GM12891 (cell line): ENCODE data around the gene SLC25A46. TPM values are rescaled to one million over a fixed set of nuclear protein-coding genes. Genes with fewer than 3 reads are reported as not detected.
A peak's percentile ranks its signal among the peaks of the same experiment; 100 is the strongest.
"Not testable (repeated sequence)": the region's sequence is repeated elsewhere in the genome, so short reads cannot be mapped to it uniquely, and the experiment has no call there.

Experiments
- DNase-seq: peaks from one replicate; pipeline ENCODE4 v3.0.0; 2011; ENCODE audit warnings: low spot score; ENCODE audit not compliant: insufficient read length
- FAIRE-seq: peaks from 2 replicates; lab custom pipeline; 2011; peaks lifted over from hg19 to GRCh38; lab: Jason Lieb, UNC
- PAX5 ChIP-seq: IDR thresholded peaks from 2 replicates; pipeline ENCODE4 v1.6.1; 2011; ENCODE audit warnings: low read length, moderate library complexity, mild to moderate bottlenecking; ENCODE audit not compliant: insufficient read depth, severe bottlenecking
- POLR2A ChIP-seq: IDR thresholded peaks from 2 replicates; pipeline ENCODE4 v1.6.1; 2011; ENCODE audit warnings: low read depth, low read length, control low read depth
- POLR2AphosphoS5 ChIP-seq: IDR thresholded peaks from 2 replicates; pipeline ENCODE4 v1.6.1; 2011; ENCODE audit warnings: low read depth, low read length, control low read depth
- POU2F2 ChIP-seq: IDR thresholded peaks from 2 replicates; pipeline ENCODE4 v1.6.1; 2011; ENCODE audit warnings: low read depth, mild to moderate bottlenecking, control low read depth, low read length, moderate library complexity
- SPI1 ChIP-seq: IDR thresholded peaks from 2 replicates; pipeline ENCODE4 v1.6.1; 2011; ENCODE audit warnings: low read depth, low read length, control low read depth
- TAF1 ChIP-seq: IDR thresholded peaks from 2 replicates; pipeline ENCODE4 v1.6.1; 2011; ENCODE audit warnings: low read depth, low read length, control low read depth
- polyA plus RNA-seq: library from polyadenylated mRNA; unstranded; fragments of >200 nt; gene quantifications from one replicate; pipeline ENCODE4 v1.2.1, GENCODE V29; 2012; ENCODE audit warnings: low read depth, missing spikeins, inconsistent platforms; ENCODE audit not compliant: missing spikeins

The SLC25A46 gene
- polyA plus RNA-seq, result 42.0 TPM

DNA sequence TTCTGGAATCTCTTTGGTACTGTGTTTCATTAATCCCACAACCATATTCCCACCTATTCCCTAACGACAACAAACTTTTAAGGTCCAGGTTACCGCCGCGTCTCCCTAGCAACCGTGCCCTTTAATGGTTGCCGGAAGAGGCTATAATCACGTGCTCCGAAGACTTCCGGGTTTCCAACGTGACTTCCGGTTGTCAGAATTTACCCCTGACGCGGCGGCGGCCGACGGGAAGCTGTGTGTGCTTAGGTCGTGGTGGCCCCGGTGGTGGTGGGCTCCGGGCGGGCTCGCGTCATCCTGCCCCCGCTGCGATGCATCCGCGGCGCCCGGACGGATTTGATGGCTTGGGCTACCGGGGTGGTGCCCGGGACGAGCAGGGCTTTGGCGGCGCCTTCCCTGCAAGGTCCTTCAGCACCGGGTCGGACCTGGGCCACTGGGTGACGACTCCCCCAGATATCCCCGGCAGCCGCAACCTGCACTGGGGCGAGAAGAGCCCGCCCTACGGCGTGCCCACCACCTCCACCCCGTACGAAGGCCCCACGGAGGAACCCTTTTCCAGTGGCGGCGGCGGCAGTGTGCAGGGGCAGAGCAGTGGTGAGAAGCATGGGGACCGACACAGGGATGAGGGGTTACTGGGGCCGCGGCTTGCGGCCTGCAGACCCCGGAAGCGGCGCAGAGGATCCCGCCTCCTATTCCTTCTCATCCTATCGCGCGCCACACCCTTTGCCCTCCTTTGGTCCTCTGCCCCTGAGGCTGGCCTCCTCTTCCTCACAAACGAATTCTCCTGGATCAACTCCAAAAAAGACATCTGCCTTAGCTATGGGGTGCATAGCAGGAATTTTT lies at the start of gene SLC25A46:
Gene SLC25A46 (plus strand): TSS at position 196 of the 840 bp plus-strand sequence. CDS start 113 bp downstream, at position 309.
- peak; percentile 58 for DNase-seq
- TF ChIP-seq TAF1 (peak; percentile 86), PAX5 (no peak), SPI1 (peak; percentile 11; the same call in 1 of the 2 replicates), POU2F2 (peak; percentile 11), POLR2A (peak; percentile 83), POLR2AphosphoS5 (peak; percentile 95)
- FAIRE-seq, result peak; percentile 96

DNA sequence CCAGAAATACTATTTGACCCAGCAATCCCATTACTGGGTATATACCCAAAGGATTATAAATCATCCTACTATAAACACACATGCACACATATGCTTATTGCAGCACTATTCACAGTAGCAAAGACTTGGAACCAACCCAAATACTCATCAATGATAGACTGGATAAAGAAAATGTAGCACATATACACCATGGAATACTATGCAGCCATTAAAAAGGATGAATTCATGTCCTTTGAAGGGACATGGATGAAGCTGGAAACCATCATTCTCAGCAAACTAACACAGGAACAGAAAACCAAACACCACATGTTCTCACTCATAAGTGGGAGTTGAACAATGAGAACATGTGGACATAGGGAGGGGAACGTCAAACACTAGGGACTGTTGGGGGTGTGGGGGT lies 48.2 kb upstream of the SLC25A46 start:
- not testable (repeated sequence) for DNase-seq, FAIRE-seq

DNA sequence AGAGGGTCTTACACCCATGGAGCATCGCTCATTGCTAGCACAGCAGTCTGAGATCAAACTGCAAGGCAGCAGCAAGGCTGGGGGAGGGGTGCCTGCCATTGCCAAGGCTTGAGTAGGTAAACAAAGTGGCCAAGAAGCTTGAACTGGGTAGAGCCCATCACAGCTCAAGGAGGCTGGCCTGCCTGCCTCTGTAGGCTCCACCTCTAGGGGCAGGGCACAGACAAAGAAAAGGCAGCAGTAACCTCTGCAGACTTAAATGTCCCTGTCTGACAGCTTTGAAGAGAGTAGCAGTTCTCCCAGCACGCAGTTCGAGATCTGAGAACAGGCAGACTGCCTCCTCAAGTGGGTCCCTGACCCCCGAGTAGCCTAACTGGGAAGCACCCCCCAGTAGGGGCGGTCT lies 46.1 kb upstream of the SLC25A46 start:
- not testable (repeated sequence) for FAIRE-seq, DNase-seq

DNA sequence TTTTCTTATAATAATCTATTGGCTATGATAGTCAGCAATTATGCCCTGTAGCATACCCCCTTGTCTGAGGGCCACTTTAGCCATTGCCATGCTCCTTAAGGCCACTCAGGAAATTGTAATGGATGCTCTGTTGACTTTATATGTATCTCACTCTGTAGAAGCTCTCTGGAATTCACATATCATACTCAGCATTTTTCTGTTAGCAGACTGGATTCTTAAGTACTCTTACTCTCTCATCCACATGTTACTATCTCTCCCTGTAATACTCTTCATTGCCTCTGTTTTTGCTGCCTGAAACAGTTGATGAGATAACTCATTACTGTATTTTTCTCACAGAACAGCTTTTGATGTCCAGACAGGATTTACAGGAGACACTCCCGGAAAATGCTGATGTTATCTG lies 36.5 kb upstream of the SLC25A46 start:
- FAIRE-seq (no peak), DNase-seq (no peak)
- TF ChIP-seq POLR2AphosphoS5, result no peak
- TF ChIP-seq POLR2A, result no peak
- no peak for TF ChIP-seq SPI1
- TF ChIP-seq TAF1, result no peak
- no peak for TF ChIP-seq POU2F2
- no peak for TF ChIP-seq PAX5

DNA sequence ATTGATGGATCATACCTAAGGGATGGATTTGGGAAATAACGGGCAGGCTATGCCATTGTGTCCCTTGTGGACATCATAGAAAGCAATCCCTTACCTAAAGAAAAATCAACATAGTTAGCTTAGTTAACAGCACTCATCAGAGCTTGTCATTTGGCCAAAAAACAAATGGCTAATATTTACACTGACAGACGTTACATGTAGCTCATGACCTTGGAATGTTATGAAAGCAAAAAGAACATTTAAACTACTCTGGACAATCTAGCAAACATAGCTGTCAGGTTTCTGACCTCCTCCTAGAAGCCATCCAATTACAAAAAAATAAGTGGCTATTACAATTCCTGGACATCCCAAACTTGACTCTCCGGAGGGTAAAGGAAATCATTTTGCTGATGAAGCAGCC lies 36.1 kb upstream of the SLC25A46 start:
- DNase-seq, result no peak
- FAIRE-seq, result no peak
- TF ChIP-seq SPI1 (no peak), POU2F2 (no peak), TAF1 (no peak), PAX5 (no peak), POLR2A (no peak), POLR2AphosphoS5 (no peak)

DNA sequence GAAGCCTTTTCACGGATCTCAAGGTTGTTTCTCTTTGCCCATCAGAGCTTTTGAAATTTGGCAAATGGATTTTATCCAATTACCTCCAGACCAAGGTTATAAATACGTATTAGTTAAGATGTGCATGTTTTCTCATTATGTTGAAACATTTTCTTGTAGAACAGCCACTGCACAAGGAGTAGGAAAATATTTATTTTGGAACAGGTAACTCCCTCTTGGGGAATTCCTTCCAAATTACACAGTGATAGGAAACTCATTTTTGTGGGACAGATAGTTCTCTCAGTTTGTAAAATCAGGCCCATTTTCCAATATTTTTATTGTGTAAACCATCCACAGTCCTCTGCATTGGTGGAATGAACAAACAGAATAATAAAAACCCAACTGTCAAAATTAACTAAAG lies 35.3 kb upstream of the SLC25A46 start:
- FAIRE-seq (no peak), DNase-seq (no peak)
- TF ChIP-seq POLR2AphosphoS5 (no peak), TAF1 (no peak), POU2F2 (no peak), SPI1 (no peak), PAX5 (no peak), POLR2A (no peak)

DNA sequence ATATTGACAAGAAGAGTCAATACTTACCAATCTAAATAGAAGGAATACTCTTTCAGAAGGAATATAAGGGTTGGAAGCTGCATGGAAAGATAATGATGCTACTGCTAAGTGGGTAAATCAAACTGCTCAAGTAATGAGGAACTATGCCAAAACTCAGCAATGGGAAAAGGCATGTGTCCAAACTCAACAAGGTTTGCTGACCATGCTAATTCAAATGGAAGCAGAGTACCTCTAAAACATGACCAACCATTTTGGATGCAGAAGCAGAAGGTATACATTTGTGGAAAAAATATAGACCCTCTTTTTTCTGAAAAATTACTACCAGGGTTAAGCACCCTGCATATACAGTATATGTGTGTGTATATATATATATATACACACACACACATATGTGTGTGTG lies 33.5 kb upstream of the SLC25A46 start:
- TF ChIP-seq POLR2AphosphoS5, result no peak
- TF ChIP-seq POU2F2, result no peak
- no peak for DNase-seq
- no peak for FAIRE-seq

DNA sequence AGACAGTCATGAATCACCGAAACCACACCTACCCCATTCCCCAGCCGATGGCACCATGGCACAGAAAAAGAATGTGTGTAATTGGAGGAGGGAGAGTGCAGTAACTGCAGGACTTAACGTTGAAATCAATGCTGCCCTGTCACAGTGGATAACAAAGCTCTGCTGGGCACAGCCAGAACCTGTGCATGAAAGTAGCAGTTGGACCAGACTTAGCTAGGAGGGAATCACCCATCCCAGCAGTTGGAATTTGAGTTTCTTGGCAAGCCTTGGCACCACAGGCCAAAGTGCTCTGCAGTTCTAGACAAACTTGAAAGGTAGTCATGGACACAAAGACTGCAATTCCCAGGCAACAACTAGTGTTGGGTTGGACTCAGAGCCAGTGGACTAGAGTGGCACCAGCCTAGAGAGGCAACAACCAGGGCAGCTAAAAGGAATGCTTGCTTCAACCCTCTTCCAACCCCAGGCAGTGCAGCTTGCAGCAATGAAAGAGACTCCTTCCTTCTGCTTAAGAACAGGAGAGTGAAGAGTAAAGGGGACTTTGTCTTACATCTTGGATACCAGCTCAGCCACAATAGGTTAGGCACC lies 31.5 kb upstream of the SLC25A46 start:
- FAIRE-seq (no peak), DNase-seq (no peak)
- TF ChIP-seq POLR2A, result no peak
- no peak for TF ChIP-seq PAX5
- TF ChIP-seq SPI1, result no peak
- no peak for TF ChIP-seq POU2F2
- no peak for TF ChIP-seq TAF1
- no peak for TF ChIP-seq POLR2AphosphoS5

DNA sequence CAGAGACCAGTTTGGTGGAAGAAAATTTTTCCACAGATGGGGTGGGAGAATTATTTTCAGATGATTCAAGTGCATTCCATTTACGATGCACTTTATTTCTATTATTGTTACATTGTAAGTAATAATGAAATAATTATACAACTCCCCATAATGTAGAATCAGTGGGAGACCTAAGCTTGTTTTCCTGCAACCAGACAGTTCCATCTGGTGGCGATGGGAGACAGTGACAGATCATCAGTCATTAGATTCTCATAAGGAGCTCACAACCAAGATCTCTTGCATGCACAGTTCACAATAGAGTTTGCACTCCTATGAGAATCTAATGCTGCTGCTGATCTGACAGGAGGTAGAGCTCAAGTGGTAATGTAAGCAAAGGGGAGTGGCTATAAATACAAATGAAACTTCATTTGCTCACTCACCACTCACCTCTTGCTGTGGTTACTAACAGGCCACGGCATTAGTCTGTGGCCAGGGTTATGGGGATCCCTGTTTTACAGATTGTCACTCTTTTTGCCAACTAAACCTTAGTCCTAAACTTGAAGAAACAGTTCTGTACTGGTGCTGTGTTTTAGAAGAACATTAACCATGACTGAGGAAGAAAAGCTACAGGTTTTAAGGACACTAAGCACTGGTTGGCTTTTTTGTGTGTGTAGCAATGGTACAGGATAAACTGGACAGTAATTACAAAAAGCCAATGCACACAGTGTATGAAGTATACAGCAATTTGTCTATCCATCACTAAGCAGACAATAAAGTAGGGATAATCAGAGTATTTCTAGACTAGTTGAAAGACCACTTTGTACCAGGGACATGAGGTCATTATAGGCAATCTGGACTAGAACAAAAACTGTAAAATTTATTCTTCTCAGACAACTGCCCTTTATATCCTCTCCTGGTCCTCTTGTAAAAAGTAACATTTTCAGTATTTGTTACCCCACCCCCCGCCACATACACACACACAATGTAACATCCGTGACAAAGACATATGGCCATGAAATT lies 22.3 kb upstream of the SLC25A46 start:
- peak; percentile 65 for FAIRE-seq
- no peak for TF ChIP-seq POU2F2
- TF ChIP-seq PAX5, result no peak
- TF ChIP-seq SPI1, result peak; percentile 59
- TF ChIP-seq POLR2AphosphoS5, result no peak
- TF ChIP-seq TAF1, result no peak
- no peak for TF ChIP-seq POLR2A
- no peak for DNase-seq

DNA sequence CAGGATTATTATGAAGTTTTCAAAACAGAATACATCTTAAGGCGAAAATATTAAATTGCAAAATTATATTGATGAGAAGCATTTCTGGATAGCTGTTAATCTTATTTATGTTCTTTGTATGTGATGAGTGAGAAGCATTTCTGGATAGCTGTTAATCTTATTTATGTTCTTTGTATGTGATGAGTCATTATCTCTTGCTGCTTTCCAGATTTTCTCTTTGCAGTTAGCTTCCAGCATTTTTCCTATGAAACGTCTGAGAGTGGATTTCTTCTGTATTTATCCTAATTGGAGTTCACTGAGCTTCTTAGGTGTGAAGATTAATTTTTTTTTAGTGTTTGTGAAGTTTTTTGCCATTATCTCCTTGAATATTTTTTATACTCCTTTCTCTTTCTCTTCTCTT lies 20.5 kb upstream of the SLC25A46 start:
- DNase-seq (no peak), FAIRE-seq (no peak)
- TF ChIP-seq POU2F2, result no peak
- no peak for TF ChIP-seq PAX5
- no peak for TF ChIP-seq SPI1
- no peak for TF ChIP-seq POLR2A
- TF ChIP-seq POLR2AphosphoS5, result no peak
- TF ChIP-seq TAF1, result no peak
